Testis (tissue), 3 donors: Measurements from ENCODE around the gene LRMDA. TPM values are rescaled to one million over a fixed set of nuclear protein-coding genes. Genes with fewer than 3 reads are reported as not detected.

ENCODE experiments used
- DNase-seq: peaks from one replicate; pipeline ENCODE4 v3.0.0-alpha.2; 2019
- H3K27ac ChIP-seq, 2 donors: fragments of 200-600 bp; sonication (generic); one replicate each; pipeline ENCODE4 v1.5.1; 2019
- H3K27me3 ChIP-seq: fragments of 200-600 bp; sonication (generic); one replicate; pipeline ENCODE4 v1.5.1; 2019
- H3K36me3 ChIP-seq: fragments of 200-600 bp; sonication (generic); one replicate; pipeline ENCODE4 v1.5.1; 2017; ENCODE audit warnings: low read depth; ENCODE audit errors: missing control alignments
- H3K4me1 ChIP-seq: fragments of 200-600 bp; sonication (generic); one replicate; pipeline ENCODE4 v1.5.1; 2019
- H3K4me3 ChIP-seq, 2 donors: fragments of 200-600 bp; sonication (generic); one replicate each; pipeline ENCODE4 v1.5.1; 2017 to 2019
- H3K9me3 ChIP-seq: fragments of 200-600 bp; sonication (generic); one replicate; pipeline ENCODE4 v1.5.1; 2017
- CTCF ChIP-seq, 3 experiments: fragments of 450-650 bp in 2 of 3; fragments of 200-600 bp in 1 of 3; sonication (generic) in 1 of 3; IDR thresholded peaks; one replicate each; pipeline ENCODE4 v1.5.1; 2016 to 2019; ENCODE audit warnings: antibody characterized with exemption in 3 of 3, mild to moderate bottlenecking in 2 of 3, moderate library complexity in 1 of 3
- POLR2A ChIP-seq: fragments of 450-650 bp; IDR thresholded peaks from one replicate; pipeline ENCODE4 v1.6.1; 2017; ENCODE audit warnings: antibody characterized with exemption, mild to moderate bottlenecking, moderate library complexity
- WGBS, 2 donors: methylation state at CpG; one replicate each; pipeline ENCODE4 v1.1.5; 2018; 5-methylcytosine and 5-hydroxymethylcytosine counted together
- intact Hi-C: fragments of 100-400 bp; cut with DNase I; formaldehyde crosslinking; loops from one replicate; pipeline ENCODE4 v1.15.1; 2023; ENCODE audit warnings: low total_unique reads
- polyA plus RNA-seq: library from polyadenylated mRNA; stranded (reverse); fragments of 350-450 nt; fragmentation: Illumina TruSeq; extraction: RNeasy Lipid Tissue Mini Kit (QIAGEN cat#74804); gene quantifications from one replicate; pipeline ENCODE4 v1.2.3, GENCODE V29; 2014; ENCODE audit warnings: low read depth, low replicate concordance; ENCODE audit not compliant: insufficient read depth
- total RNA-seq, 2 donors: library from RNA; depleted of rRNA; stranded (reverse); fragments of >200 nt; gene quantifications; one replicate each; pipeline ENCODE4 v1.2.3, GENCODE V29; 2016

LRMDA gene
- total and polyA plus RNA-seq, 3 donors from 2014 or later = 7.6 to 13.8 (median 10.6) TPM

- no peaks in the 10 kb centered on the region for H3K9me3 ChIP-seq
- H3K27me3 ChIP-seq = no peaks in the 10 kb centered on the region
- TF ChIP-seq POLR2A = no peak
- TF ChIP-seq CTCF (IDR thresholded peaks at IDR 0.05) = no peak
- no peak for DNase-seq
- no peaks in the 10 kb centered on the region for H3K36me3 ChIP-seq
- 89 to 95% methylated on average over 8 of the region's 8 CpGs for WGBS, 2 donors
- no peak overlapping the region for H3K27ac ChIP-seq
- H3K4me3 ChIP-seq = no peak overlapping the region
- H3K4me1 ChIP-seq = no peaks in the 10 kb centered on the region
- intact Hi-C loops = no loop called here
Observed at GRCh38 chr10:76206797-76207352, 775.5 kb downstream of the LRMDA start.

GRCh38 chr10:76209135-76209534 is 777.7 kb downstream of the LRMDA start:
- Histone ChIP-seq H3K27me3 (no peaks in the 10 kb centered on the region), H3K36me3 (no peaks in the 10 kb centered on the region), H3K27ac (no peak overlapping the region), H3K4me3 (no peak overlapping the region), H3K9me3 (no peaks in the 10 kb centered on the region), H3K4me1 (no peaks in the 10 kb centered on the region)
- no peak for DNase-seq
- 82 to 87% methylated on average over 5 of the region's 5 CpGs for WGBS, 2 donors
- intact Hi-C loops = no loop called here
- TF ChIP-seq POLR2A = no peak
- TF ChIP-seq CTCF (IDR thresholded peaks at IDR 0.05) = no peak

- intact Hi-C loops = no loop called here
- no peak for DNase-seq
Observed at GRCh38 chr10:76210211-76210610, 778.8 kb downstream of the LRMDA start.

GRCh38 chr10:76211691-76212090 is 780.3 kb downstream of the LRMDA start:
- DNase-seq = no peak
- WGBS, 2 donors = 67 to 82% methylated on average over 1 of the region's 1 CpG
- TF ChIP-seq POLR2A (no peak), CTCF (IDR thresholded peaks at IDR 0.05) (no peak)

More at GRCh38 chr10:76210211-76210610, 778.8 kb downstream of the LRMDA start:
- H3K27ac ChIP-seq = no peak overlapping the region
- no peaks in the 10 kb centered on the region for H3K9me3 ChIP-seq
- no peaks in the 10 kb centered on the region for H3K36me3 ChIP-seq
- 88 to 90% methylated on average over 3 of the region's 3 CpGs for WGBS, 2 donors
- no peaks in the 10 kb centered on the region for H3K4me1 ChIP-seq
- H3K4me3 ChIP-seq = no peak overlapping the region
- TF ChIP-seq CTCF (IDR thresholded peaks at IDR 0.05) (no peak), POLR2A (no peak)
- H3K27me3 ChIP-seq = no peaks in the 10 kb centered on the region

GRCh38 chr10:76213876-76214275 is 782.5 kb downstream of the LRMDA start:
- WGBS, 2 donors = 66 to 78% methylated on average over 2 of the region's 2 CpGs
- Histone ChIP-seq H3K36me3 (no peaks in the 10 kb centered on the region), H3K27ac (no peak overlapping the region), H3K27me3 (no peaks in the 10 kb centered on the region), H3K4me3 (no peak overlapping the region), H3K9me3 (no peaks in the 10 kb centered on the region), H3K4me1 (no peaks in the 10 kb centered on the region)
- DNase-seq = no peak
- TF ChIP-seq CTCF (IDR thresholded peaks at IDR 0.05) (no peak), POLR2A (no peak)
- intact Hi-C loops = no loop called here

More at GRCh38 chr10:76211691-76212090, 780.3 kb downstream of the LRMDA start:
- intact Hi-C loops = no loop called here
- Histone ChIP-seq H3K9me3 (no peaks in the 10 kb centered on the region), H3K36me3 (no peaks in the 10 kb centered on the region), H3K4me1 (no peaks in the 10 kb centered on the region), H3K27me3 (no peaks in the 10 kb centered on the region), H3K27ac (no peak overlapping the region), H3K4me3 (no peak overlapping the region)
